NCI-H1436 (cell line): ENCODE measurements around the gene INPPL1.

Experiments
- DNase-seq: peaks from one replicate; lab custom pipeline; 2025; lab: John Stamatoyannopoulos, UW

The INPPL1 gene

DNA sequence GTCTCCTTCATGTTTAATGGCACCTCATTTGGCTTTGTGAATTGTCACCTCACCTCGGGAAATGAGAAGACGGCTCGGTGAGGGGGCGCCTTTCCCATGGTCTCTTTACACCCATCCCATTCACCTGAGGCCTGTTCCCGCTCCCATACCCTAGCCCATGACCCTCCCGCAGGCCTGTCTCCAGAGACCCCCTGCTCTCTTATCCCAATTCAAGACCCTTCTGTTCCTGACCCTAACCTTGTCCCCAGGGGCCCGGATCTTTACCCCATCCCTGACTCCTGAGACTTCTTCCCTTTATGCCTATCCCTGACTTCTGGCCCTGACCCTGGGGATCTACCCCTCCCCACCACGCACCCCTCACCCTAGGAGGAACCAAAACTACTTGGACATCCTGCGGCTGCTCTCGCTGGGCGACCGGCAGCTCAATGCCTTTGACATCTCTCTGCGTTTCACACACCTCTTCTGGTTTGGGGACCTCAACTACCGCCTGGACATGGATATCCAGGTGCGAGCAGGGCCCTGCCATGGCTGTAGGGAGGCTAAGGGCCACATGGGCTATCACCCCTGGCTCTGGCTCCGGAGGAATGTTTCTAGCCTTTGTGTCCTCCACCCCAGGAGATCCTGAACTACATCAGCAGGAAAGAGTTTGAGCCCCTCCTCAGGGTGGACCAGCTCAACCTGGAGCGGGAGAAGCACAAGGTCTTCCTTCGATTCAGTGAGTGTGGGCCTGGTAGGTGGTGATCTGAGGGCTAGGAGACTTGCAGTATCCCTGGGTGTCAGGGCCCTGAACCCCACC, 7.9 kb downstream of the INPPL1 start:
- no peak for DNase-seq

GRCh38 chr11:72233056-72233772, 8.6 kb downstream of the INPPL1 start:
- no peak for DNase-seq

DNA sequence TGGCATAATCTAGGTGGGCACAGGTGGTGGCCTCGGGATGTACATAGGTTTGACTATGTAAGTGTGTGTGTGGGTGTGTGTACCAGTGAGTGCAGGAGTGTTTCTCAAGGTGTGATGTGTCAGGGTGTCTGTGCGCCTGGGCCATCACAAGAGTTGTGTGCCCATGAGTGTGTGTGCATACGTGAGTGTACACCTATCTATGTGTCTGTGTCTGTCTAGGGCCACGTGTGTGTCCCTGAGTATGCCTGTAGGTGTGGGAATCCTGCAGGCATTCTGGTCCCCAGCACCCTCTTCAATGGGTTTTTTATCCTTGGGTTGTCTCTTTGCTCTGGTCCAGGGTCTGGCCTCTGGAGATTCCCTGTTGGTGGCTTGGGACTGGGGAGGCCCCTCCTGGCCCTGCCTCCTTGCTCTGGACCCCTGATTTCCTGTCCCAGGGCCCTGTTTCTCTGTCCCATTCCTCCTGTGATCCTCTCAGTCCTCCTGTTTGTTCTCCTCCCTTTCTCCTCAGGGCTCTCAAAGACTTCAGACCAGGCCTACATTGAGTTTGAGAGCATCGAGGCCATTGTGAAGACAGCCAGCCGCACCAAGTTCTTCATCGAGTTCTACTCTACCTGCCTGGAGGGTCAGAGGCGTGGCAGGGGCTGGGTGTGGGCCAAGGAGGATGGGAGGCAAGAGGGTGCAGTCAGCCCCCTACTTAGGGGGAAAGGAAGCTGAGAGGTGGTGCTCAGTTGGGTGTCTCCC, 9.4 kb downstream of the INPPL1 start:
- DNase-seq: no peak

GRCh38 chr11:72234514-72234830, 9.9 kb downstream of the INPPL1 start:
- DNase-seq: no peak

DNA sequence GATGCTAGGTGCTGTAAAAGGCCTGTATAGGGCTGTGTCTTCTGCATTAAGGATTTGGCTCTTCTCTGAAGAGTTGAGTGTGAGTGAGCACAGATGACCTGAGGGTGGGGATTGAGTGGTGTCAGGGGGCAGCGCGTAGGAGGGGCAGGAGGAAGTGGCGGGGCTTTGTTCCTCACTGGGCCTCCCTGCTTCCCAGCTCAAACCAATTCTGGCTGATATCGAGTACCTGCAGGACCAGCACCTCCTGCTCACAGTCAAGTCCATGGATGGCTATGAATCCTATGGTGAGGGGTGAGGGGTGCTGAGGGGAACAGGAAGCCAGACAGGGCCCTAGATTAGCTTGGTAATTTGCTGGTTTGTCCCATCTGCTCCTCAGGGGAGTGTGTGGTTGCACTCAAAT, 10.4 kb downstream of the INPPL1 start:
- no peak for DNase-seq

DNA sequence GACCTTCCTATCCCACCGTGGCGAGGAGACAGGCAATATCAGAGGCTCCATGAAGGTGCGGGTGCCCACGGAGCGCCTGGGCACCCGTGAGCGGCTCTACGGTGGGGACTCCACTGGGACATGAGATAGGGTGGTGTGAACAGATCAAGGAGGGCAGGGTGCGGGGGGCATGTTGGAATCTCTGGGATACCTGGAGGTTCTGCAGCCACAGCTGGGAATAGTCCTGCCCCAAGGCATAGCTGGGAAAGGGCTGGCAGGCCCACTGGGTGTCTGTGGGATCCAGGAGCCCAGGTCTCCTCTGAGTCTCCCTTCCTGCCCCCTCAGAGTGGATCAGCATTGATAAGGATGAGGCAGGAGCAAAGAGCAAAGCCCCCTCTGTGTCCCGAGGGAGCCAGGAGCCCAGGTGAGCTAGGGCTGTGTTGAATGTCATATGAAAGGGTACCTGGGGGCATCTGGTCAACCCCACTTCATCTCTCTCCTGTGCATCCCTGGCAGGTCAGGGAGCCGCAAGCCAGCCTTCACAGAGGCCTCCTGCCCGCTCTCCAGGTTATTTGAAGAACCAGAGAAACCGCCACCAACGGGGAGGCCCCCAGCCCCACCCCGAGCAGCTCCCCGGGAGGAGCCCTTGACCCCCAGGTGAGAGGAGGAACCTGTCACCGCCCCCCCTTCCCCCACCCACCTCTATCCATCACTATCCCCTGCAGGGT, 10.9 kb downstream of the INPPL1 start:
- DNase-seq: no peak

GRCh38 chr11:72236083-72236697, 11.6 kb downstream of the INPPL1 start:
- no peak for DNase-seq

- no peak for DNase-seq
These were observed 12.2 kb downstream of the INPPL1 start for GRCh38 chr11:72236774-72237111.

GRCh38 chr11:72237112-72237931, 12.8 kb downstream of the INPPL1 start:
- DNase-seq: no peak

GRCh38 chr11:72238040-72238450, 13.5 kb downstream of the INPPL1 start:
- DNase-seq: peak; percentile 44

- no peak for DNase-seq
These were observed 14.1 kb downstream of the INPPL1 start for GRCh38 chr11:72238492-72239312.

- no peak for DNase-seq
These were observed 14.8 kb downstream of the INPPL1 start for GRCh38 chr11:72239313-72239848.

GRCh38 chr11:72239849-72240460, 15.4 kb downstream of the INPPL1 start:
- no peak for DNase-seq

- DNase-seq: no peak
These were observed 16.1 kb downstream of the INPPL1 start for GRCh38 chr11:72240461-72241290.

DNA sequence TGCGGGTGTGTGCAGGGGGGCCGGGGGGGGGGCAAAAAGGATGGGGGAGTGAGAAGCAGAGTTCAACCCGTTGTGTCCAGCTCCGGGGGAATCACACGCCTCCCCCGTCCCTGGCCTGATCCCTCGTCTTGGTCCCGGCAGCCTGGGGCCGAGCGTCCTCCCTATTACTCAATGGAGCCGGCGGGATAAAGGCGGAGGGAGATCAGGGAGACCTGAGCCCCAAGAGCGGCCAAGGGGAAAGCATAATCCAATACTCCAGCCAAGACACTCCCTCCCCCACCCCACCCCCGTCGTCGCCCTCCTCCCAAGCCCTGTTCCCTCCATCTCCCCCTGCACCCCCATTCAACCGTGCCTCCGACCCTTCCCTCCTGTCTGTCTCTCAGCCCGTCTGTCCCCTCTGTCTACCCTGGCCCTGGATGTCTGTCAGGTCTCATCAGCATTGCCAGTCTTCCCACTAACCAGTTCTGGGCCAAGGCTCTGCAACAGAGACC, 16.8 kb downstream of the INPPL1 start:
- no peak for DNase-seq

GRCh38 chr11:72242141-72242540, 17.6 kb downstream of the INPPL1 start:
- DNase-seq: no peak

DNA sequence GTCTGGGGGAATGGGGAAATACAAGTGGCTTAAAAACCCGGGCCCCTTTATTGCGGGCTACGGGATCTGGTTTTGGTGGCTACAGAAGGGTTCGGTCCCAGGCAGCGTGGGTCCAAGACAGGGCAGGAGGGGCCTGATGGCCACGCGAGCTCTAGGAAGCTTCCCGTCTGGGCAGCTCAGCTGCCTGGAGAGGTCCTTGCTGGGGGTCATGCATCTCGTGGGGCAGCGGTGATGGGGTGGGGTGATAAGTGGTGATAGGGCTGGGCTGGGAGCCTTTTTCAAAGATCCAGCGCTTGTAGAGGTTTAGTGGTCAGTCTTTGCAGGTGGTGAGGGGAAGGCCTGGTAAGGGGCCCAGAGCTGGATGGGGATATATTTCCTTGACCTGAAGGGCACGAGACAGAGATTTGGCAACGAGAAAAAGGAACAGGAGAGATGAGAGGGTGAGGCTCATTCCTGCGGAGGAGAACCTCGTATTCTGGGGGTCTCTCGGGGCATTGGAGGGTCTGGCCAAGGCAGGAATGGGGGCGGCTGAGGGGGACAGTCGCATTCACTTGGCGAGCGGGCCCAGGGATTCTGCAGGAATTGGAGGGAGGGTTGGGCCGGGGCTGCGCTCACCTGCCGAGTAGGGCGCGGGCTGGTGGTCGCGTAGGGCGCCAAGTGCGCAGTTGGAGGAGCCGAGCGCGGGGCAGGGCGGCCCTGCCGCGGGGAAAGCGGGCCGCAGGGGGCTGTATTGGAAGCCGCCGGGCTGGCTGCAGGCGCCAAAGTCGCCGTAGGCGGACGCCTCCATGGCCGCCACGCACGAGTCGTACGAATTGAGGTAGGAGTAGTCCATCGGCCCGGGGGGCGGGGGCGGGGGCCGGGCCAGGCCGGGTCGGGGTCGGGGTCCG, 18.8 kb downstream of the INPPL1 start:
- no peak for DNase-seq

DNA sequence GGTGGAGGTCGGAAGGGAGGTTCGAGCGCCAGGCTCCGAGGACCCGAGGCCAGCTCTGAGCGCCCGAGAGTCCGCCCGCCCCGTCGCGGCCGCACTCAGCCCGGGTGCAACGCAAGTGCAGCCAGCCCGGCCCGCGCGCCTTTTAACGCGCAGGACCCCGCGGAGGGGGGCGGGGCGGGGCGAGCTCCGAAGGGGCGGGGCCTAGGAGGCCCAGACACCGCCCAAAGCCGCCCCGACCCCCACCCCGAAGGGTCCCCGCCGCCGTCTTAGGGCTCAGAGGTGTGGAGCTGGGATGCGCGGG, 19.4 kb downstream of the INPPL1 start, which contains the start of gene PHOX2A:
PHOX2A (minus strand) TSS at position 117 of the 301 bp plus-strand sequence. CDS start 172 bp downstream, outside the sequence.
- DNase-seq: no peak
